ENCODE results near the gene SPAG17.
A peak's percentile ranks its signal among the peaks of the same experiment; 100 is the strongest.

Gene SPAG17

GRCh38 chr1:118084400-118084799 lies 100.6 kb downstream of the SPAG17 start:
- DNase-seq (ENCODE audit: low read depth): no peak
- TF ChIP-seq CTCF (conservative IDR thresholded peaks at IDR 0.05; ENCODE audit: control insufficient read depth, insufficient read depth, low read depth, low read length): no peak
- no peak overlapping the region for H3K4me3 ChIP-seq (ENCODE audit: control insufficient read depth, low read depth, low read length)

- no peak overlapping the region for H3K4me3 ChIP-seq (ENCODE audit: control insufficient read depth, low read depth, low read length)
- no peak for TF ChIP-seq CTCF (conservative IDR thresholded peaks at IDR 0.05; ENCODE audit: control insufficient read depth, insufficient read depth, low read depth, low read length)
- DNase-seq (ENCODE audit: low read depth): no peak
Observed at GRCh38 chr1:118082984-118083383, 102.0 kb downstream of the SPAG17 start.

GRCh38 chr1:118081387-118081786 lies 103.6 kb downstream of the SPAG17 start:
- no peak overlapping the region for H3K4me3 ChIP-seq (ENCODE audit: control insufficient read depth, low read depth, low read length)
- DNase-seq (ENCODE audit: low read depth): no peak
- no peak for TF ChIP-seq CTCF (conservative IDR thresholded peaks at IDR 0.05; ENCODE audit: control insufficient read depth, insufficient read depth, low read depth, low read length)

GRCh38 chr1:118077331-118078045 lies 107.5 kb downstream of the SPAG17 start:
- DNase-seq (ENCODE audit: low read depth): peak; percentile 64
- peak; percentile 59 for TF ChIP-seq CTCF (conservative IDR thresholded peaks at IDR 0.05; ENCODE audit: control insufficient read depth, insufficient read depth, low read depth, low read length)
- no peak overlapping the region for H3K4me3 ChIP-seq (ENCODE audit: control insufficient read depth, low read depth, low read length)

GRCh38 chr1:118075116-118075515 lies 109.9 kb downstream of the SPAG17 start:
- DNase-seq (ENCODE audit: low read depth): peak; percentile 81
- no peak overlapping the region for H3K4me3 ChIP-seq (ENCODE audit: control insufficient read depth, low read depth, low read length)
- TF ChIP-seq CTCF (conservative IDR thresholded peaks at IDR 0.05; ENCODE audit: control insufficient read depth, insufficient read depth, low read depth, low read length): no peak

- peak; percentile 6 for DNase-seq (ENCODE audit: low read depth)
- no peak overlapping the region for H3K4me3 ChIP-seq (ENCODE audit: control insufficient read depth, low read depth, low read length)
- TF ChIP-seq CTCF (conservative IDR thresholded peaks at IDR 0.05; ENCODE audit: control insufficient read depth, insufficient read depth, low read depth, low read length): no peak
Observed at GRCh38 chr1:118073648-118074435, 111.2 kb downstream of the SPAG17 start.
